Nephron progenitor cell (in vitro differentiated cells): Measurements from ENCODE around the gene GRM2.

Experiments
- DNase-seq: peaks from one replicate; pipeline ENCODE4 v3.0.0; 2021
- H3K27ac Mint-ChIP-seq: 2 replicates; pipeline ENCODE4 v1.8.0; 2021; ENCODE audit warnings: mild to moderate bottlenecking, moderate library complexity, mixed read lengths
- H3K27me3 Mint-ChIP-seq: 2 replicates; pipeline ENCODE4 v1.8.0; 2021; ENCODE audit warnings: mild to moderate bottlenecking, low read depth, mixed read lengths; ENCODE audit not compliant: poor library complexity
- H3K36me3 Mint-ChIP-seq: 2 replicates; pipeline ENCODE4 v1.8.0; 2021; ENCODE audit warnings: low read depth, mixed read lengths
- H3K4me1 Mint-ChIP-seq: 2 replicates; pipeline ENCODE4 v1.8.0; 2021; ENCODE audit warnings: mixed read lengths
- H3K4me3 Mint-ChIP-seq: 2 replicates; pipeline ENCODE4 v1.8.0; 2021; ENCODE audit warnings: mild to moderate bottlenecking, moderate library complexity, mixed read lengths
- H3K9me3 Mint-ChIP-seq: 2 replicates; pipeline ENCODE4 v1.8.0; 2021; ENCODE audit warnings: mild to moderate bottlenecking, moderate library complexity, mixed read lengths
- CTCF ChIP-seq: fragments of 200-600 bp; sonication (generic); IDR thresholded peaks from 2 replicates; pipeline ENCODE4 v1.5.0; 2021; ENCODE audit warnings: antibody characterized with exemption

Gene GRM2

GRCh38 chr3:51673802-51674654 lies 32.8 kb upstream of the GRM2 start:
- Mint-ChIP-seq H3K27ac (no peak overlapping the region), H3K4me3 (peak overlapping the region; percentile 58), H3K27me3 (peaks cover 12% of the 10 kb centered on the region), H3K36me3 (peaks cover 4% of the 10 kb centered on the region), H3K4me1 (peaks cover 37% of the 10 kb centered on the region), H3K9me3 (no peaks in the 10 kb centered on the region)
- DNase-seq, result no peak
- TF ChIP-seq CTCF, result no peak

- DNase-seq, result no peak
- no peak for TF ChIP-seq CTCF
- H3K27ac Mint-ChIP-seq, result no peak overlapping the region
- H3K4me3 Mint-ChIP-seq, result no peak overlapping the region
- peaks cover 4% of the 10 kb centered on the region for H3K36me3 Mint-ChIP-seq
- H3K9me3 Mint-ChIP-seq, result no peaks in the 10 kb centered on the region
- peaks cover 32% of the 10 kb centered on the region for H3K4me1 Mint-ChIP-seq
- H3K27me3 Mint-ChIP-seq, result peaks cover 9% of the 10 kb centered on the region
Measured at GRCh38 chr3:51675201-51675611, 31.7 kb upstream of the GRM2 start.

- no peak overlapping the region for H3K27ac Mint-ChIP-seq
- H3K4me1 Mint-ChIP-seq, result peaks cover 33% of the 10 kb centered on the region
- peaks cover 9% of the 10 kb centered on the region for H3K27me3 Mint-ChIP-seq
- H3K9me3 Mint-ChIP-seq, result no peaks in the 10 kb centered on the region
- TF ChIP-seq CTCF, result no peak
- DNase-seq, result no peak
- H3K36me3 Mint-ChIP-seq, result peaks cover 4% of the 10 kb centered on the region
- H3K4me3 Mint-ChIP-seq, result no peak overlapping the region
Measured at GRCh38 chr3:51676102-51676640, 30.7 kb upstream of the GRM2 start.

GRCh38 chr3:51677358-51677757 lies 29.5 kb upstream of the GRM2 start:
- Mint-ChIP-seq H3K27ac (no peak overlapping the region), H3K27me3 (peaks cover 6% of the 10 kb centered on the region), H3K4me1 (peaks cover 35% of the 10 kb centered on the region), H3K36me3 (peaks cover 4% of the 10 kb centered on the region), H3K9me3 (no peaks in the 10 kb centered on the region), H3K4me3 (no peak overlapping the region)
- DNase-seq, result no peak
- TF ChIP-seq CTCF, result no peak

GRCh38 chr3:51678186-51678585 lies 28.7 kb upstream of the GRM2 start:
- Mint-ChIP-seq H3K36me3 (peaks cover 4% of the 10 kb centered on the region), H3K9me3 (no peaks in the 10 kb centered on the region), H3K27ac (no peak overlapping the region), H3K4me1 (peaks cover 27% of the 10 kb centered on the region), H3K4me3 (no peak overlapping the region), H3K27me3 (no peaks in the 10 kb centered on the region)
- no peak for TF ChIP-seq CTCF
- no peak for DNase-seq

GRCh38 chr3:51678641-51679040 lies 28.2 kb upstream of the GRM2 start:
- Mint-ChIP-seq H3K27ac (no peak overlapping the region), H3K4me1 (peaks cover 23% of the 10 kb centered on the region), H3K27me3 (no peaks in the 10 kb centered on the region), H3K36me3 (peaks cover 4% of the 10 kb centered on the region), H3K9me3 (no peaks in the 10 kb centered on the region), H3K4me3 (no peak overlapping the region)
- TF ChIP-seq CTCF, result no peak
- DNase-seq, result no peak
